OCI-LY1 (cell line): ENCODE results near the gene ME3.

Experiments used
- H2AFZ ChIP-seq: fragments of 200-600 bp; sonication (generic), shearing (Covaris generic); 2 replicates; pipeline ENCODE4 v1.6.0; 2014; ENCODE audit warnings: antibody characterized with exemption, mild to moderate bottlenecking, low read length
- H3F3A ChIP-seq: fragments of 200-600 bp; sonication (generic), shearing (Covaris generic); 2 replicates; pipeline ENCODE4 v1.6.0; 2014; ENCODE audit warnings: mild to moderate bottlenecking, antibody characterized with exemption, low read length, moderate library complexity; ENCODE audit not compliant: insufficient read depth
- H3K27ac ChIP-seq: fragments of 200-600 bp; sonication (generic); 2 replicates; pipeline ENCODE4 v1.5.1; 2014; ENCODE audit warnings: low read length, mixed run types, mild to moderate bottlenecking, low read depth; ENCODE audit not compliant: poor library complexity, severe bottlenecking
- H3K27me3 ChIP-seq: fragments of 200-600 bp; sonication (generic); 2 replicates; pipeline ENCODE4 v1.6.0; 2014; ENCODE audit warnings: antibody characterized with exemption, mild to moderate bottlenecking, low read length, moderate library complexity; ENCODE audit not compliant: insufficient read depth
- H3K36me3 ChIP-seq: fragments of 200-600 bp; sonication (generic); 2 replicates; pipeline ENCODE4 v1.6.1; 2014; ENCODE audit warnings: mild to moderate bottlenecking, antibody characterized with exemption, low read length, moderate library complexity, mixed read lengths; ENCODE audit not compliant: insufficient read depth
- H3K4me1 ChIP-seq: fragments of 200-600 bp; sonication (generic); 2 replicates; pipeline ENCODE4 v1.5.1; 2014; ENCODE audit warnings: mild to moderate bottlenecking, low read length, moderate library complexity; ENCODE audit not compliant: insufficient read depth, severe bottlenecking
- H3K4me2 ChIP-seq: fragments of 200-600 bp; sonication (generic), shearing (Covaris generic); 2 replicates; pipeline ENCODE4 v1.6.1; 2014; ENCODE audit warnings: low read length
- H3K4me3 ChIP-seq: fragments of 200-600 bp; sonication (generic); 2 replicates; pipeline ENCODE4 v1.5.1; 2014; ENCODE audit warnings: low read length, low read depth, mild to moderate bottlenecking, mixed read lengths; ENCODE audit not compliant: poor library complexity, severe bottlenecking
- H3K79me2 ChIP-seq: fragments of 200-600 bp; shearing (Covaris generic); 2 replicates; pipeline ENCODE4 v1.6.1; 2016; ENCODE audit warnings: mixed run types, low read length, mixed read lengths; ENCODE audit not compliant: insufficient read depth
- H3K9ac ChIP-seq: fragments of 200-600 bp; sonication (generic), shearing (Covaris generic); 2 replicates; pipeline ENCODE4 v1.6.1; 2014; ENCODE audit warnings: mild to moderate bottlenecking, low read length, mixed read lengths
- H3K9me2 ChIP-seq: fragments of 200-600 bp; sonication (generic), shearing (Covaris generic); 2 replicates; pipeline ENCODE4 v1.6.1; 2014; ENCODE audit warnings: low read depth, mild to moderate bottlenecking, low read length, mixed read lengths
- H3K9me3 ChIP-seq: fragments of 200-600 bp; shearing (Covaris generic); 2 replicates; pipeline ENCODE4 v1.6.1; 2014; ENCODE audit warnings: low read length, mixed read lengths
- H4K20me1 ChIP-seq: fragments of 200-600 bp; sonication (generic), shearing (Covaris generic); 2 replicates; pipeline ENCODE4 v1.6.0; 2016; ENCODE audit warnings: mild to moderate bottlenecking, low read length; ENCODE audit not compliant: insufficient read depth
- CTCF ChIP-seq: fragments of 200-600 bp; sonication (generic), shearing (Covaris generic); IDR thresholded peaks from 2 replicates; pipeline ENCODE4 v1.5.1; 2017; ENCODE audit warnings: mild to moderate bottlenecking, antibody characterized with exemption, low read length, moderate library complexity, mixed read lengths
- EZH2 ChIP-seq: fragments of 200-600 bp; sonication (generic), shearing (Covaris generic); IDR thresholded peaks from 2 replicates; pipeline ENCODE4 v1.8.0; 2017; ENCODE audit warnings: borderline replicate concordance, mixed run types, mild to moderate bottlenecking, antibody characterized with exemption, low read length, moderate library complexity, mixed read lengths

ME3 gene

DNA sequence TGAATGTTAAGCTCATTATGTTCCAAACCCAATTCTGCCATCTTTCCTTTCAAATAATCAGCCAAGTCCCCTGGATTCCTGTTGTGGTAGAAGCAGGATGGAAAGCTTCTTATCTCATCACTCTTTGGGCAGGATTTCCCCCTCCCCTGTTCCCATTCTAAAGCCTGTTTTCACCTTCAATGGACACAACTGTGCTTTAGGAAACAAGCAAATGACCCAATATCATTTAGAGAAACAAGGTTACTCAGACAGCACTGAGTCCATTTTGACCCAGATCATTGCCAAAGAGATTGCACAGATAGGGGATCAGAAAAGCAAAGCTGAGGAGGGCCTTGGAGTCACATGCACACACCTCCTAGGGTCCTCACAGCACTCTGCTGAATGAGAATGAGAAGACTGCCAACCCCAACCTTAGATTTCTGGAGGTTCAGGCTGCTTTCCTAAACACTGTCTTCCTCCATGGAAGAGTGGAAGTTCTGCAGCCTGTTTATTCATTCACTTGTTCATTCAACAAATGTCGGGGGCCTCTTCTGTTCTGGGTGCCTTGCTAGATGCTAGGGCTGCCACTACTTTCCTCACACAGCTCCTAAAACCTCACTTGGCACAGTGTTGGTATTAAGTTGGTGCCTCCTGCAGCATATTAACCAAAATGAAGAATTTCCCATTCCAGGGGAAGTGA is 95.3 kb downstream of the ME3 start:
- no peak for TF ChIP-seq CTCF
- TF ChIP-seq EZH2: no peak
- Histone ChIP-seq H3F3A (no peaks in the 10 kb centered on the region), H2AFZ (no peak overlapping the region), H3K36me3 (no peaks in the 10 kb centered on the region), H3K4me1 (no peaks in the 10 kb centered on the region), H3K27ac (no peak overlapping the region), H3K79me2 (no peaks in the 10 kb centered on the region), H3K9me2 (no peaks in the 10 kb centered on the region), H3K9me3 (no peaks in the 10 kb centered on the region), H4K20me1 (no peaks in the 10 kb centered on the region), H3K9ac (no peak overlapping the region), H3K27me3 (no peaks in the 10 kb centered on the region), H3K4me2 (no peak overlapping the region), H3K4me3 (no peak overlapping the region)

DNA sequence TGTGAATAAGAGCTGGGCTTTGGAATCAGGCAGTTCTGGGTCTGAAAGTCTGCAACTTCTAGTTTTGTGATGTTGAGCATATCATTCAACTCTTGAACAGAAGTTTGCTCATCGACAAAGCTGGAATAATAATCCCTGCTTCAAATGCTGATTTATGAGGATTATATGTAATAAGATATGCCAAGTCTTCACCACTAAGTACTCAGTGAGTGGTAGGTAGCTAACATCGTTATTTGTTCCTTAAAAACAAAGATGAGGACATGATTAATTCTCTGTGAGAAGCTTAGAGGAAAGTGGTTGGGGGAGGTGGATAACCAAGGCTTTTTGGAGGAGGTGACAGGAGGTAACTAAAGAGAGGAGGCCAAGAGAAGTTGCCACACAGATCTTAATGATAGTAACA is 96.5 kb downstream of the ME3 start:
- Histone ChIP-seq H3K4me1 (no peaks in the 10 kb centered on the region), H3K9me2 (no peaks in the 10 kb centered on the region), H3K4me2 (no peak overlapping the region), H3F3A (no peaks in the 10 kb centered on the region), H3K27me3 (no peaks in the 10 kb centered on the region; the same call in 1 of the 2 replicates), H3K27ac (no peak overlapping the region), H3K9me3 (no peaks in the 10 kb centered on the region), H3K79me2 (no peaks in the 10 kb centered on the region), H3K4me3 (no peak overlapping the region), H3K36me3 (no peaks in the 10 kb centered on the region), H2AFZ (no peak overlapping the region), H4K20me1 (no peaks in the 10 kb centered on the region), H3K9ac (no peak overlapping the region)
- TF ChIP-seq CTCF (no peak), EZH2 (no peak)

GRCh38 chr11:86575208-86575855 is 97.1 kb downstream of the ME3 start:
- no peaks in the 10 kb centered on the region; the same call in 1 of the 2 replicates for H3K27me3 ChIP-seq
- no peaks in the 10 kb centered on the region for H3K9me3 ChIP-seq
- H3K4me2 ChIP-seq: no peak overlapping the region
- H4K20me1 ChIP-seq: no peaks in the 10 kb centered on the region
- no peak overlapping the region for H2AFZ ChIP-seq
- H3K9me2 ChIP-seq: no peaks in the 10 kb centered on the region
- no peaks in the 10 kb centered on the region for H3F3A ChIP-seq
- no peak overlapping the region for H3K4me3 ChIP-seq
- no peak overlapping the region for H3K27ac ChIP-seq
- no peaks in the 10 kb centered on the region for H3K4me1 ChIP-seq
- H3K36me3 ChIP-seq: no peaks in the 10 kb centered on the region
- no peaks in the 10 kb centered on the region for H3K79me2 ChIP-seq
- no peak for TF ChIP-seq EZH2
- TF ChIP-seq CTCF: no peak
- H3K9ac ChIP-seq: no peak overlapping the region
